ENCODE data around the gene SEMA4D.

SEMA4D gene

DNA sequence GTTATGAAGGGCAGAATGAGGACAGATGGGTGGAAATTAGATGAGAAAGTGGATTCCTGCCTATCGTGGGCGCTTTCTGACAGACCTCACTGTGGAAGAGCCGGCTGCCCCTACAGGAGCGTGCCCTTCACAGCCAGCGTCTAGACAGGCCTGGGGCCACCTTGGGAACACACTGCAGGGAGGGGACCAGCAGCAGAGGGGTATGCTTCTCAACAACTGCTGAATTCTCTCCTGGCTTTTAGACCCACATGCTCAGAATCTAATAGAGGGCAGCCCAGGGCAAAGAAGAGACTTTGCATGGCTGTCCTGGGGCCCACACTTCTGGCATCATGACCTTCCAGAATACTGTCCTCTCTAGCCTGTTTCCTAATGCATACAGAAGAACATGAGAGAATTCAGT, 2.1 kb upstream of the SEMA4D start:
- no peak for DNase-seq

DNA sequence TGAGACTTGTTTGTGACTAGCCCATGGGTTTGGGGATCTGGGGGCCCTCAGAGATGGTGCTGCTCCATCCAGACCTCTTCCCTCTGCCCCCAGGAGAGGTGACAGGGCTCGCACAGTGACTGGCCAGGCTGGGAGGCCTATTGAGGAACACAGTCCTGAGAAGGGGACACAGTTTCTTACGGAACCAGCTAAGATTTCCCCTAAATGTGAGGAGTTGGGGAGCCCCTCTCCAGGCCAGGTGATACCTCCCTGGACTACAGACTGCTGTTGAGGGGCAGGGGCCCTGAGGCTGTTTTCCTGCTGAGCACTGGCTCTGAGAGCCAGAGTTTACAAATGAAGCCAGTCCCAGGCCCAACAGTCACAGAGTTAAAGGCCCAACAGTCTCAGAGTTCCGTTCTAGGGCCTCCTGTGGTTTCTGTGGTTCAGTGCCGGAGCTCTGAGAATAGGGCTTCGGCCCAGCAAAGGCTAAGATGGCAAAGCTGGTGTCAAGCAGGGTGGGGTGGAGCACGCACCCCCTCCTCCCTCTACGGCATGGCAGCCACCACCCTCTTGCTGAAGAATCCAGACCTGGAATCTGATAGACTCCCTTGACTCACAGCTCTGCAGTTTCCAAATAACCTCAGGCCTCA, 1.1 kb upstream of the SEMA4D start:
- no peak for DNase-seq

DNA sequence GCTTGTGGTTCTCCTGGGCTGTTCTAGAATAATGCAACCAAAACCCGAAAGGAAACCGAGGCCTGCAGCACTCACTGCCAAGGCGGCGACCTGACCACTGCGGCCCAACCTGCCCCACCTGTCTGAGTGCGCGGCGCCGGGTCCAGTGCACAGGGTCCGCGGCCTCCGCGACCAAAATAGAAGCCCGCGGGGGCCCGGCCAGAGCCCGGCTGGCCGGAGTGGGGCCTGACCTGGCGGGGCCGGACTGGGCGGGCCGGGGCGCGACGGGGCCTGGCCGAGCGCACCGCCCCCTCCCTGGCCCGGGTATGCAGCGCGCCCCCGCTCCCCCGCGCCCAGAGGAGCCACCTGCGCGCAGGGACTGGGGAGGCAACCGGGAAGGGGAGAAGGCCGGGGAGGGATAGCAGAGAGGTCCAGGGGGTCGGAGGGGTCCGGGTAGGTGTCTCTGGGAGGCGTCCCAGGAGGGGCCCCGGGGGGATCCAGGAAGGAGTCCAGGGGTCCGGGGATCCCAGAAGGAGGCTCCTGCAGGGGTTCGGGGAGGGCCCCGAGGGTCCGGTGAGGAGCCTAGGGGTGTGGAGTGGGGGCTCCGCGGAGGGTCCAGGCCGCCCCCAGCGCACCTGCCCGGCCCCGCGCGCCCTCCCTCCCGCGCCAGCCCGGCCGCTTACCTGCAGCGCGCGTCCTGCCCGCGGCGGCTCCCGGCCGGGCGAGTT, 503 bp downstream of the SEMA4D start:
- no peak for DNase-seq

DNA sequence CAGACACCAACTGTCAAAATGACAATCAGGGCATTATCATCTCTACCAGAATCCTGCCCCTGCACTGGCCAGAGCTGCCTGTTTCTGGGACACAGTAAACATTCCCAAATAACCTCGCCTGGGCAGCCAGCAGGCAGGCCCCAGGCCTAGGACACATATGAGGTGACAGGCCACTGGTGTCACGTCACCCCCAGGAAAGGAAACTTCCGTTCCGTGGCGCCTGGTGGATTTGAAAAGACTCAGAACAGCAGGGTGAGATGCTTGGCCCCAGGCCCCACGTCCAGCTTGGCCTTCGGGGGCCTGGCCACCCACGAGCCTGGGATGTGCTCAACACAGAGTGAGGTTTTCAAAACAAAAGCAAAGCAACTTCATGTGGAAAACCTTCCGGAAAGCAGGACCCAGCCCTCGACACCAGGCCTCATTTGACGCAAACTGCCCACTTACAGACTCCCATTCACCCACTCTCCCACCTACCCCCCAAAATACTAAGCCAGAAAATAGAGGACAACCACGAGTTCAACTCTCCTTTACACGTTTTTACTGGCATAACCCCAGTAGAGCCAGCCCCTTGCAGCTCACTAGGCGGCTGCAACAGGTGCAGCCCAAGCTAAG, 1.2 kb downstream of the SEMA4D start:
- no peak for DNase-seq

DNA sequence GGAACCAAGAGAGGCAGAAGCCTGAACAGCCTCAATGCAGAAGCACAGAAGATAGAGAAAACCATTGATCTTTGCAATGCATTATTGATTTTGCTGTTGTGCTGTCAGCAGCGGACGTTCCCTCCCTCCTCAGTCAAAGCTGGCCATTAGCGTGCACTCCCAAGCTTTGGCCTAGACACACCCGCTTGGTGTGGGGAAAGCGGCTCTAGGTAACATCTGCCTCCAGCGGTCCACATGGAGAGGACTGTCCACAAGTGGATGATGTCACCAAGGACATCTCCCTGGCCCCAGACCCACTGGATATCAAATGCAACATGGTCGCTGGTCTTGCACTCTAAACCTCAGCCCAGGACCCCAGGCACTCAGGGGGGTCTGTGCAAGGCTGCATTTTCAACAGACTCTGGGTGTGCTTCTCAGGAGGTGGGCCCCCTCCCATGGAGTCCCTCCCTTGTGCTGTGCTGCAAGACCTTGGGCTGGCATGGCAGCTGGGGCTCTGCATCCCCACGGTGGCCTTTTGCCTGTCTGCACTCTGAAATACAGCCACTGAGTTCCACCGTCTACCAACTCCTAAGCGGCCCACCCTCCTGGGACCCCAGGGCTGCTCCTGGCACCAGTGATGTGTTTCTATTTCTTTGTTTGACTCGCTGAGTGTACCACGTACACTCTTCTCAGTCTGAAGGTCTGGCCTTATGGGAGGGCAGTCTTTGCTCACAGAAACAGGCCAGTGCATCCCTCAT, 1.9 kb downstream of the SEMA4D start:
- DNase-seq = no peak

DNA sequence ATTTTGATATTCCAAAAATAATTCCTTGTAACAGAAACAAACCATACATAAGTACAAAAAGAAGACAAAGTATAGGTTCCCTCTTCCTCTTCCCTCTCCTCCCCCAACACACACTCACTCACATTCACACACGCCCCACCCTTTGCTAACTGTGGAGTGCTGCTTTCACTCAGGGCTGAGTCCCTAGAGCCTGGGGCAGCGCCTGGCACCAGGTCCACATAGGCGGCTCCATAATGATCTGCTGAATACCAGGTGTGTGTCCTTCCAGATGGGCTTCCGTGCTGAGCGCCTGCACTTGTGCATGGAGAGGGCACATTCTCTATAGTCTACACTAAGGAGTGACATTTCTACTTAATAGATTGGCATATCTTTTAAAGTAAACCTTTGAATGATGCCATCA, 3.7 kb downstream of the SEMA4D start:
- DNase-seq = no peak

DNA sequence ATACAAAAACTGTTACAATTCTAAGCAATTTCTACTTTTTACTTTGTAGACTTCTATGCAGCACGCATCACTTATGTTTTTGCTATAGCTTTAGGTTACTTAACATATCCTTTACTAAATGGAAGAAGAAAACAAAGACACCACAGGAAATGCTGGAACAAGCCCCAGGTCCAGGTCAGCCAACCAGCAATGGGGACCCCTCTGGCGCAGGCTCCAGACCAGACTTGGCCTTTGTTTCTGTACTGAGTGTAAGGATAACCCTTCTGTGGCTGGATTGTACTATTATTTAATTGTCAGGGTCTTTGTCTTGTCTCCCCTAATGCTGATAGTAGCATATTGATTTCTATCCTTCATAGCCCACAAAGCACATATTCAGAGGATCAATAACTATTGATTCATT, 4.2 kb downstream of the SEMA4D start:
- DNase-seq = no peak

DNA sequence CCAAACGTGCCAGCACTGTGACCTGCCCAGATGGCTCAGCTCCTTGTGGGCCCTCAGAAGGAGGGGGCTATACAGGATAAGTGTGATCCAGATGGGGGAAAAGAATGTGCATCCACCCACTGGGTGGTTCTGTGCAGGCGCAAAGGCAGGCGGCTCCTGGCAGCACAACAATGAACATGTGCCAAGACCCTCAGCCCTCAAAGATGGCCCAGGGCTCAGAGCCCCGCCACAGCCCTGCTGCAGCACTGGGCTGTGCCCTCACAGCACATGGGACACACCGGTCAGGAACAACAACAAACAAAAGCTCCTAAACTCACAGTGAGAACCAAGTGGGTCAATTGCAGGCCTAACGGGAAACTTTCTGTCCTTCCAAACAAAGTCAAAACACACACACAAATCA, 4.7 kb downstream of the SEMA4D start:
- no peak for DNase-seq

DNA sequence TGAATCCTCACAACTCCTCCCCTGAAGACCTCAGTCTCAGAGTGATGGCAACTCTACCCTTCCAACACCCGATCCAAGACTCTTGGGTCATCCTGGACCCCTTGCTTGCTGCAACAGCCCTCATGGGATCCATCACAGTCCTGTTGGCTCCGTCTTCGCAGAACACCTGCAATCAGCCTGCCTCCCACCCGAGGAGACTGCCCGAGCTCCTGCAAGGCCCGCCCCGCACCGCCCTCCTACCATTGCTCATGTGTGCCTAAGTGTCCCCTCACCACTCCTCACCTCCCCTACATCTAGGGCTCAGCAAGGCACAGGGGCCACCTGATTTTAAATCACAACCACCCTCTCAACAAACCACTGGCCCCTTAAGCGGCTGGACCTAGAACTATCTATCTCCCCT, 5.3 kb downstream of the SEMA4D start:
- no peak for DNase-seq

DNA sequence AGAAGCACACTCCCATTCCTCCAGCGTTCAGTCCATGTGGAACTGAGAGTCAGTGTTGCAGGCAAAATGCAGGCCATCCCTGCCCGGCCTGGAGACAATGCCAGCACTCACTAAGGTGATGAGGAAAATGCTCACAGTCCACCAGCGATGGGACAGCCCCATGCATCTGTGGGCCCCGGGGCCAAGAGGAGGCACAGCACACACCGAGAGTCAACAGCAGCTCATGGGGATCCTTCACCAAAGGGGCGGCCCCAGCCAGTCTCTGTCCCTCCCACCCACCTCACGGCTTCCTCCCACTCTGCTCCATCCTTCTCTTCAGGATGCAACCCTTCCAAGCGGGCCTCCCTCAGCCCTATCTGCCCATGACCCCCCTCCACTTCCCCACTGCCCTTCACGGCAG, 6.2 kb downstream of the SEMA4D start:
- DNase-seq = no peak

DNA sequence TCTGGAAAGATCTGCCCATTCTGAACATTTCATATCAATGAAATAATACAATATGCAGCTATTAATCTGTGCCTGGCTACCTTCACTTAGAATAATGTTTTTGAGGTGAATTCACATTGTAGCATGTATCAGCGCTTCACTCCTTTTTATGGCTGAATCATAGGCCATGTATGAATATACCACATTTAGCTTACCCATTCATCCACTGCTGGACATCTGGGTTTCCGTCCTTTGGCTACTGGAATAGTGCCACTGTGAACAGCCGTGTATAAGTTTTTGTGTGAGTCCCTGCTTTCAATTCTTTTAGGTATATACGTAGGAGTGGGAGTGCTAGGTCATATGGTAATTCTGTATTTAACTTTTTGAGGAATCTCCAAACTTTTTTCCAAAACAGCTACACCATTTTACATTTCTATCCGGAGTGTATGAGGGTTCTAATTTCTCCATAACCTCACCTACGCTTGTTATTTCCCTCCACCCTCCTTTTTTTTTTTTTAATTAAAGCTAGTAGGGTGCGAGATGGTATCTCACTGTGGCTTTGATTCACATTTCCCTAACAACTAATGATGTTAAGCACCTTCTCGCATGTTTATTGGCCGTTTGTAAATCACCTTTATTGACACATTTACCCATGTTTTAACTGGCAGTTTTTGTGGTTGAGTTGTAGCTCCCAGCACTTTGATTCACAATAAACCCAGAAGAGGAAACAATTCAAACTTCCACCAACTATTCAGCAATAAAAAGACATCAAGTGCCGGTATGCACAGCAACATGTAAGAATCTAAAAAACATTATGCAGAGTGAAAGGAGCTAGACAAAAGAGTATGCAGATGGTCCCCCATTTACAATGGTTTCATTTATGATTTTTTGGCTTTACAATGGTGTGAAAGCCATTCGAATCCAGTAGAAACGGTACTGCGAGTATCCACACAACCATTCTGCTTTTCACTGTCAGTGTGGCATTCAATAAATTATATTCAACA, 8.1 kb downstream of the SEMA4D start:
- DNase-seq = no peak

DNA sequence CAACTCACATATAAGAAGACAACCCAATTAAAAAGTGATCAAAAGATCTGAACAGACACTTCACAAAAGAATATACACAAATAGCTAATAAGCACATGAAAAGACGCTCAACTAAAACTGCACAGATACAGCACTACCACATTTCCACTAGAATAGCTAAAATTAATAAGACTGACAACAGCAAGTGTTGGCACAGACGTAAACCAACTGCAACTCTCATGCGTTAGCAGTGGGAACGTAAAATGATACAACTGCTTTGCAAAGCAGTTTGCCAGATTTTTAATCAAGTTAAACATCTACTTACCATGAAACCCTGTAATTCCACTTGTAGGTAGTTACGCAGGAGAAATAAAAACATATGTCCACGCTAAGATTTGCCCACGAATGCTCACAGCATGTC, 9.0 kb downstream of the SEMA4D start:
- DNase-seq = no peak

DNA sequence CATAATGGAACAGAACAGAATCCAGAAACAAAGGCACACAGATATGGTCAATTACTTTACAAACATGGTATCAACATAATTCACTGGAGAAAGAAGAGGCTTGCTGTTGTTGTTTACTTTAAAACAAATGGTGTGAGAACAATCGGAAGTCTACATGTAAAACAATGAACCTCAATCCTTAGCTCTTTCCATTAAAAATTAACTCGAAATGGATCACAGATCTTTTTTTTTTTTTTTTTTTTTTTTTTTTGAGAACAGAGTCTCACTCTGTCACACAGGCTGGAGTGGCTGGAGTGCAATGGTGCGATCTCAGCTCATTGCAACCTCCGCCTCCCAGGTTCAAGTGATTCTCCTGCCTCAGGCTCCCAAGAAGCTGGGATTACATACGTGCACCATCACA, 9.8 kb downstream of the SEMA4D start:
- DNase-seq = no peak

DNA sequence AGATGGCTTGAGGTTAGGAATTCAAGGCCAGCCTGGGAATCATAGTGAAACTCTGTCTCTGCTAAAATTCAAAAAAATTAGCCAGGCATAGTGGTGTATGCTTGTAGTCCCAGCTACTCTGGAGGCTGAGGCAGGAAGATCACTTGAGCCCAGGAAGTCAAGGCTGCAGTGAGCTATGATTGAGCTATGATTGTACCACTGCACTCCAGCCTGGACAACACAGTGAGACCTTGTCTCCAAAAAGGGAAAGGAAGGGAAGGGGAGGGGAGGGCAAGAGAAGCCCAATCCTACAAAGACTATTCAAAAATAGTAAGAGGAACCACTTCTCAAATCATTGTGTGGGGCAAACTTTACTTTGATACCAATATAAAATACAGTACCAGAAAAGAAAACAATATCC, 11.2 kb downstream of the SEMA4D start:
- no peak for DNase-seq

DNA sequence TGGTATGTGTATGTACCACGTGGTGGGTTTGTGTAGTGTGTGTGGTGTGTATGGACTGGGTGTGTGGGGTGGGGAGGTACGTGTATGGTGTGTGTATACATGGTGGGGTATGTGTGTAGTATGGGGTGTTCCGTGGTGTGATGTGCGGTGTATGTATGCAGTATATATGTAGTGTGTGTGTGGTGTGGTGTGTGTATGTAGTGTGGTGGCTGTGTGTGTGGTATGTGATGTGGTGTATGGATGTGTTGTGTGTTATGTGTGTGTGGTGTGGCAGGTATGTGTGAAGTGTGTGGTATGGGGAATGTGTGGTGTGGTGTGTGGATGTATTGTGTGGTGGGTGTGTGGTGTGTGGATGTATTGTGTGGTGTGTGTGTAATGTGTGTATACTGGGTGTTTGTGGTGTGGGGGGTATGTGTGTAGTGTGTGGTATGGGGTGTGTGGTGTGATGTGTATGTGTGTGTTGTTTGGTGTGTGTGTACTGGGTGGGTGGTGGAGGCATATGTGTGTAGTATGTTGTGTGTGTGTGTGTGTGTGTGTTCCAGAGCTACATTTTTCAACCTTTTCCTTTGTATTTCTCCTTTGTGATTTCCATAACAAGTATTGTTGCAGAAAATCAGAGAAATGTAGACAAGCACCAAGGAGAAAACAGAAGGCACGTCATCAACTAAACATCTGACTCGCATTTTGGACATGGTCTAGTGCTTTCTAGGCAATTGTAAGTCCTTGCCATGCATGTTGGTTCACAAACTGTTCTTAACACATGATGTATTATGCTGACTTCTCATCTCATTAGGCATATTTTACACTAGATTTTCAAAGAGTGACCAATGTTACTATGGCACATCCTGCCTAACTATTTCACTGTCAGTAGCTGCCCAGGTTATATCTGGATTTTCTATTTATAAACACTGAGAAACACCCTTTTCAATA, 13.2 kb downstream of the SEMA4D start:
- no peak for DNase-seq

DNA sequence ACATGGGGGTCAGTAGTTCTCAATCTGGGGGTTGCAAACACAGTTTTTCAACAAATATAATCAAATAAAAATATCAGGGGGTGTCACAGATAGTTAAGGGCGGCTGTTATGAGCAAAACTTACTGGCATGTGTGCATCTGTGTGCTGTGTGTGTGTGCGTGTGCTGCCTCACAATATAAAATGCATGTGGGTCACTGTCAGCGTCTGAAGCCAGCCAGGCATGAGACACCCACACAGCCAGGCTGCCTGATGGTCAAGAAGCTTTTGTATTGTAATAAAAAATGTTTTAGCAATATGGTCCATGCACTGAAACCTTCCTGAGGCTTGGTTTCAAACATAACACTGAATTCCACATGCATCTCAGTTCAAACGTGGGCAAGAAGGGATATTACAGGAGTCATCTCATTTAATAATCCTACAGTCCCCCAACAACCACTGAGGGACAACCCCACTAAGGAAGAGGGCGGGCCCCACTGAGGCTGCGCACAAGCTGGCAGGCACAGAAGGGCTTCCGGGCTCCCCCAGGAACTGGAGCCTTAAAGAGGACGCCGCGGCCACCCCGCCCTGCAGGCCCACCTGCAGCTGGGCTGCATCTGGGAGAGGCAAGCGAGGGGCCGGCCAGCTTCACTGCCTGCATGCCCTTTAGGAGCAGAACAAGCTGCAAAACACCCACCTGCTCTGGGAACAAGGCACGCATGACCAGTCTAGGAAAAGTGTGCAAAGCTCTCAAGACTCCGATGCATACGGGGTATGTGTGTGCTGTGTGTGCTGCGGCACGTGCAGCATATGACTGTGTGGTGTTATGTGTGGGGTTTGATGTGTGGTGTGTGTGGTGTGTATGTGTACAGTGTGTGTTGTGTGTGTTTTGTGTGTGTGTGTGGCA, 14.1 kb downstream of the SEMA4D start:
- DNase-seq = no peak

DNA sequence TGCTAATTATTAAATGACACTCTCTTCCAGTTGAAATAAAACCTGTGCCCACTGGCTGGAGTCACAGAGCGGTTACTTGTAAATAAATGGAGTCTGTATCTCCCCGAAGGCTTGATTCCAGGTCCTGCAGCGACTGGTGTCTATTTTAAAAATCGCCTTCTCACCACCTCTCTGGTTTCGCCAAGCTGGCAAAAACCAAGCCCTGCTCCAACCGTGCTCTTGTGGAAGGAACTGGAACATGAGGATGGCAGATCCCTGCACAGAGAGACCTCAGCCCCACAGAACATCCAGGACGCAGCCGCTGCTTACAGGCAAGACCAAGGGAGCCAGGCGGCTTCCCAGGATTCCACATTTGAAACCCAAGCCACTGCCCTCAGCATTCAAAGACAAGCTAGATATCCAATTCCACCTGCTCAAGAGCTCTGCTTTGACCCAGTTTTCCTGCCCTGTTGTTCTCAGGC, 15.0 kb downstream of the SEMA4D start:
- DNase-seq = no peak

DNA sequence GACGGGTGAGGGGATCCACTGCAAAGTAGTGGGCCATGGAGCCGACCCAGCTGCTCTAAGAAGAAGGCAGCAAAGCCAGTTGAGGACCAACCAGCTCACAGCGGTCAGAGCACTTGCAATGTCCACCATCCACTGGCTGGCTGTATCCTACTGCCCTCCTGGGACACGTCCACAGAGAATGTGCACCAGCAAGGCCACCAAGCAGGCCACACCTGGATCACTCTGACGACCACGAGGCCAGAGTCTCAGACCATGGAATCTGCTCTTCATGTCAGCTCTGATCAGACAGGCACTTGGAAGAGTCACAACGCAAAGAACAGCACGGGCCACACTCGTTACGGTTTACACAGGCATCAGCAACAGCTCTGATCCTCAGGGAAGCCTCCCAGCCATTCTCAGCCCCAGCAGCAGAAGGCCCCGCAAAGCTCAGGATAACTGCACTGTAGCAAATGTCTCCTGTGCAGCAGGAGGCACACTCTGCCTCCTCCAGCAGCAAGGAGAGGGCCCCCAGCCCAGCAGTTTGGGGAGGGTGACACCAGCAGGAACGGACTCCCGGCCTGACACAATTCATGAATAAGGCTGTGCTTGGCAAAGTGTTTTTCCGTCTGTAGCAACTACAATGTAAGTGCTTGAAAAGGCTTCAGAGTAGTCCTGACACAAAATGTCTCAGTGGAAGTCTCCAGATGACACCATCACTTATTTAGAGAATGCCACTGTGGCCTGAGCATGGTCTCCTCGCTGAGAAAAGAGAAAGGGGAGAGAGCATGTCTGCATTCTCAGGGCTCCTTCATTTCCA, 15.7 kb downstream of the SEMA4D start:
- DNase-seq = no peak

DNA sequence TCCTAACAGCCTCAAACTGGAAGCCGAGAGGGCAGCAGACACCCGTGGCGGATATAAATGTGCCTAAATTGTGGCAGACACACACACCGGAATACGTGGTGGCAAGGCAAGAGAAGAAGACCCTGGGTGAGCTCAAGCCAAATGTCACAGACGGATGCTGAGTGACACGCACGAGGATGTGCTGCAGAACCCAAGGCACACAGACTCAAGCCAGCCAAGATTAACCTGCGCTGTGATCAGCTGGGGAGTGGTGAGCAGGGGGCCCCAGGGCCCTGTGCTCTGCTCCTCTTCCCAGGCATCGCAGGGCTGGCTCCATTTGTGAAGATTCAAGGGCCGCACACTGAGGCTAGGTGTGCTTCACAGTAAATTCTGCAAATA, 16.4 kb downstream of the SEMA4D start:
- DNase-seq = no peak

Data from NCI-H1092 treated with DMSO at 0.1 percent for 48 hours (cell line).